HCT116 (cell line): ENCODE data around the gene HOXC13. TPM values are rescaled to one million over a fixed set of nuclear protein-coding genes. Genes with fewer than 3 reads are reported as not detected.

Experiments
- ATAC-seq: fragments of 200-7000 bp; cut with Tn5 transposase; 2 replicates; pipeline ENCODE4 v1.9.1; 2020; ENCODE audit warnings: mild to moderate bottlenecking, moderate library complexity
- BruUV-seq: library from RNA; stranded (reverse); fragments of 400-500 nt; replicated peaks from 2 replicates; lab custom pipeline; 2021; lab: Mats Ljungman, UMichigan
- CTCF ChIA-PET: fragments of 300-600 bp; sonication (Branson Sonifier 250); formaldehyde crosslinking; loops from one replicate; lab custom pipeline; 2021; ENCODE audit warnings: antibody characterized with exemption; lab: Charles Lee
- POLR2A ChIA-PET: fragments of 300-600, 350-600 bp; sonication (Branson Sonifier 250); formaldehyde crosslinking; loops from one replicate; lab custom pipeline; 2021; ENCODE audit warnings: antibody characterized with exemption; lab: Charles Lee
- RAD21 ChIA-PET, 2 experiments: fragments of 300-600 bp; sonication (Branson Sonifier 250); formaldehyde crosslinking; loops; one replicate each; lab custom pipeline; 2023; ENCODE audit warnings: low total read pairs in 2 of 2; ENCODE audit not compliant: uncharacterized antibody in 2 of 2, unreplicated experiment in 2 of 2, low non-redundant PET in 1 of 2; lab: Charles Lee
- DNase-seq: peaks from one replicate; pipeline ENCODE4 v3.0.0-alpha.2; 2010; ENCODE audit warnings: low read depth, low spot score
- H2AFZ ChIP-seq: fragments of 200-600 bp; shearing (Covaris generic), sonication (generic); 2 replicates; pipeline ENCODE4 v1.6.1; 2017; ENCODE audit warnings: low read depth, mixed run types, mixed read lengths, antibody characterized with exemption, low read length; ENCODE audit not compliant: poor library complexity, severe bottlenecking
- H3K27ac ChIP-seq: 2 replicates; pipeline ENCODE4 v1.5.1; 2012; ENCODE audit warnings: low read depth, low read length
- H3K27me3 ChIP-seq: fragments of 200-600 bp; sonication (generic); 2 replicates; pipeline ENCODE4 v1.6.1; 2016; ENCODE audit warnings: mixed run types, low read length, mixed read lengths; ENCODE audit not compliant: insufficient read depth
- H3K36me3 ChIP-seq, 2 experiments: fragments of 200-500 bp in 1 of 2; fragments of 200-600 bp in 1 of 2; sonication (Bioruptor generic) in 1 of 2; sonication (generic) in 1 of 2; 2 replicates each; pipeline versions ENCODE4 v1.5.1 to v1.6.1; 2014 to 2016; ENCODE audit warnings: low read length in 2 of 2, inconsistent platforms in 1 of 2, mixed read lengths in 1 of 2, mixed run types in 1 of 2; ENCODE audit not compliant: insufficient read depth in 2 of 2, control insufficient read depth in 1 of 2
- H3K4me1 ChIP-seq, 2 experiments: fragments of 200-600 bp in 1 of 2; sonication (generic) in 1 of 2; 2 replicates each; pipeline versions ENCODE4 v1.5.1 to v1.6.1; 2012 to 2017; ENCODE audit warnings: low read length in 2 of 2, inconsistent platforms in 1 of 2, mild to moderate bottlenecking in 1 of 2, mixed read lengths in 1 of 2, mixed run types in 1 of 2, moderate library complexity in 1 of 2; ENCODE audit not compliant: insufficient read depth in 2 of 2, control insufficient read depth in 1 of 2
- H3K4me2 ChIP-seq: fragments of 200-600 bp; sonication (generic); 2 replicates; pipeline ENCODE4 v1.6.1; 2017; ENCODE audit warnings: mixed run types, low read length, mixed read lengths
- H3K4me3 ChIP-seq, 2 experiments: fragments of 200-600 bp in 1 of 2; sonication (generic) in 1 of 2; replicated peaks in 1 of 2; 2 replicates each; pipeline ENCODE4 v1.5.1; 2011 to 2016; ENCODE audit warnings: low read length in 2 of 2, control low read depth in 1 of 2, low read depth in 1 of 2, mild to moderate bottlenecking in 1 of 2, mixed read lengths in 1 of 2, mixed run types in 1 of 2
- H3K79me2 ChIP-seq: fragments of 200-600 bp; sonication (generic); 2 replicates; pipeline ENCODE4 v1.6.1; 2017; ENCODE audit warnings: mild to moderate bottlenecking, mixed run types, low read length, moderate library complexity, mixed read lengths; ENCODE audit not compliant: insufficient read depth
- H3K9ac ChIP-seq: fragments of 200-600 bp; sonication (generic); 2 replicates; pipeline ENCODE4 v1.6.1; 2016; ENCODE audit warnings: low read length, mixed read lengths
- H3K9me2 ChIP-seq: fragments of 200-600 bp; sonication (generic), shearing (Covaris generic); 2 replicates; pipeline ENCODE4 v1.6.1; 2017; ENCODE audit warnings: mixed run types, mild to moderate bottlenecking, moderate library complexity; ENCODE audit not compliant: insufficient read depth
- H3K9me3 ChIP-seq, 2 experiments: fragments of 200-500 bp in 1 of 2; fragments of 200-600 bp in 1 of 2; sonication (Bioruptor generic) in 1 of 2; sonication (generic) in 1 of 2; 2 replicates each; pipeline ENCODE4 v1.6.1; 2014 to 2017; ENCODE audit warnings: low read length in 2 of 2, mixed read lengths in 2 of 2, inconsistent platforms in 1 of 2, low read depth in 1 of 2, mild to moderate bottlenecking in 1 of 2, mixed run types in 1 of 2, moderate library complexity in 1 of 2; ENCODE audit not compliant: control insufficient read depth in 1 of 2, insufficient read depth in 1 of 2
- H4K20me1 ChIP-seq: fragments of 200-600 bp; sonication (generic), shearing (Covaris generic); 2 replicates; pipeline ENCODE4 v1.6.1; 2017; ENCODE audit warnings: mixed run types, mild to moderate bottlenecking, moderate library complexity; ENCODE audit not compliant: insufficient read depth
- EZH2 ChIP-seq: fragments of 200-600 bp; sonication (generic); IDR thresholded peaks from 2 replicates; pipeline ENCODE4 v1.6.1; 2017; ENCODE audit warnings: antibody characterized with exemption, mixed run types
- POLR2AphosphoS5 ChIP-seq: IDR thresholded peaks from 2 replicates; pipeline ENCODE4 v1.6.1; 2011; ENCODE audit warnings: mild to moderate bottlenecking, low read depth, low read length, moderate library complexity
- RAD21 ChIP-seq: IDR thresholded peaks from 2 replicates; pipeline ENCODE4 v1.6.1; 2012; ENCODE audit warnings: low read depth, mild to moderate bottlenecking
- YY1 ChIP-seq: IDR thresholded peaks from 2 replicates; pipeline ENCODE4 v1.6.1; 2011; ENCODE audit warnings: low read length, low read depth, moderate library complexity, mild to moderate bottlenecking; ENCODE audit not compliant: insufficient replicate concordance; ENCODE audit errors: extremely low read depth
- intact Hi-C: fragments of 100-400 bp; cut with micrococcal nuclease; formaldehyde crosslinking; loops from 2 replicates; pipeline ENCODE4 v1.10.0; 2022
- total RNA-seq: library from RNA; stranded (reverse); gene quantifications from one replicate; pipeline ENCODE4 v1.2.1, GENCODE V29; 2021; ENCODE audit not compliant: unreplicated experiment
- TF ChIP-seq, protein P1 (sequence below), 3 experiments: fragments of 200-600 bp in 1 of 3; sonication (generic) in 1 of 3; IDR thresholded peaks in 2 of 3; conservative IDR thresholded peaks in 1 of 3; 2 replicates each; pipeline ENCODE4 v1.5.1; 2012 to 2017; ENCODE audit warnings: low read depth in 2 of 3, low read length in 2 of 3, antibody characterized with exemption in 1 of 3, borderline replicate concordance in 1 of 3, control low read depth in 1 of 3, mild to moderate bottlenecking in 1 of 3, mixed read lengths in 1 of 3, mixed run types in 1 of 3, moderate library complexity in 1 of 3; ENCODE audit not compliant: insufficient read depth in 1 of 3

The HOXC13 gene
- total RNA-seq, 1 experiment from 2014 or later: 3.8 TPM

DNA sequence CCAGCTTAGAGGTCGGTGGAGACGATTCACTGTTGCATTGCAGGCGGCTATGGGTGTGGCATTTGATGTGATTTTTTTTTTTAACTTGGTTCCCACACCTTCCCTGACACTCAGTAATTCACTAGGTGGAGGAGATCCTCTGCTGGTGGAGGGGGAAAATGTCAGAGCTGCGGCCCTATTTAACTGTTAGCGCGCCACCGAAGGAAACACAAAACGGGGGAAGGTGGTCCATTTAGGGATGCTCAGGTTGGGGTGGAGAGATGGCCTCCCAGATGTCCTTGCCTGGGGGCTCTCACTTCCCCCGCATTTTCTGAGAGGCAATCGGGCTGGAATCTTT, 11.8 kb downstream of the HOXC13 start:
- H3K27me3 ChIP-seq: no peaks in the 10 kb centered on the region
- POLR2A ChIA-PET: no interaction called here
- H3K36me3 ChIP-seq: no peaks in the 10 kb centered on the region
- H3K79me2 ChIP-seq: no peaks in the 10 kb centered on the region
- peak; percentile 34; the same call in 1 of the 2 replicates for TF ChIP-seq RAD21
- no peak for TF ChIP-seq POLR2AphosphoS5
- no peak for TF ChIP-seq YY1
- no peak for TF ChIP-seq EZH2
- TF ChIP-seq, protein P1, sequence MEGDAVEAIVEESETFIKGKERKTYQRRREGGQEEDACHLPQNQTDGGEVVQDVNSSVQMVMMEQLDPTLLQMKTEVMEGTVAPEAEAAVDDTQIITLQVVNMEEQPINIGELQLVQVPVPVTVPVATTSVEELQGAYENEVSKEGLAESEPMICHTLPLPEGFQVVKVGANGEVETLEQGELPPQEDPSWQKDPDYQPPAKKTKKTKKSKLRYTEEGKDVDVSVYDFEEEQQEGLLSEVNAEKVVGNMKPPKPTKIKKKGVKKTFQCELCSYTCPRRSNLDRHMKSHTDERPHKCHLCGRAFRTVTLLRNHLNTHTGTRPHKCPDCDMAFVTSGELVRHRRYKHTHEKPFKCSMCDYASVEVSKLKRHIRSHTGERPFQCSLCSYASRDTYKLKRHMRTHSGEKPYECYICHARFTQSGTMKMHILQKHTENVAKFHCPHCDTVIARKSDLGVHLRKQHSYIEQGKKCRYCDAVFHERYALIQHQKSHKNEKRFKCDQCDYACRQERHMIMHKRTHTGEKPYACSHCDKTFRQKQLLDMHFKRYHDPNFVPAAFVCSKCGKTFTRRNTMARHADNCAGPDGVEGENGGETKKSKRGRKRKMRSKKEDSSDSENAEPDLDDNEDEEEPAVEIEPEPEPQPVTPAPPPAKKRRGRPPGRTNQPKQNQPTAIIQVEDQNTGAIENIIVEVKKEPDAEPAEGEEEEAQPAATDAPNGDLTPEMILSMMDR (IDR thresholded peaks at IDR 0.05 in 2 of 3, conservative IDR thresholded peaks at IDR 0.05 in 1 of 3; ENCODE audit: borderline replicate concordance in 1 of 3, insufficient read depth in 1 of 3, low read depth in 2 of 3, low read length in 2 of 3): peak in 1 of 3 experiments; percentile 22; a peak in 2 of 6 replicates
- RAD21 ChIA-PET: no interaction called here
- ATAC-seq: no peak
- H3K9me3 ChIP-seq: no peaks in the 10 kb centered on the region
- no peak overlapping the region for H3K4me3 ChIP-seq
- CTCF ChIA-PET: interaction anchor here (0.8 kb wide), 1 partner anchor 157 kb away, joined by 3 read pairs; no protein-coding TSS in a partner anchor
- no peak for DNase-seq
- H3K4me1 ChIP-seq: peaks cover 12 to 15% of the 10 kb centered on the region in 2 experiments
- H3K9me2 ChIP-seq: no peaks in the 10 kb centered on the region
- H4K20me1 ChIP-seq: no peaks in the 10 kb centered on the region
- no peak overlapping the region for H2AFZ ChIP-seq
- no peak overlapping the region for H3K4me2 ChIP-seq
- no TSS peak for BruUV-seq
- H3K27ac ChIP-seq: no peak overlapping the region
- H3K9ac ChIP-seq: no peak overlapping the region
- intact Hi-C loops: loop anchor here (1.0 kb wide), 1 partner anchor 157 kb away; no protein-coding TSS in a partner anchor
